ENCODE data around the gene PPIF. TPM values are rescaled to one million over a fixed set of nuclear protein-coding genes. Genes with fewer than 3 reads are reported as not detected.
"Not testable (repeated sequence)": the region's sequence is repeated elsewhere in the genome, so short reads cannot be mapped to it uniquely, and the experiment has no call there.

The PPIF gene
- total and polyA plus RNA-seq, 7 experiments from 2014 or later, result 8.7 to 192 (median 24.0) TPM

DNA sequence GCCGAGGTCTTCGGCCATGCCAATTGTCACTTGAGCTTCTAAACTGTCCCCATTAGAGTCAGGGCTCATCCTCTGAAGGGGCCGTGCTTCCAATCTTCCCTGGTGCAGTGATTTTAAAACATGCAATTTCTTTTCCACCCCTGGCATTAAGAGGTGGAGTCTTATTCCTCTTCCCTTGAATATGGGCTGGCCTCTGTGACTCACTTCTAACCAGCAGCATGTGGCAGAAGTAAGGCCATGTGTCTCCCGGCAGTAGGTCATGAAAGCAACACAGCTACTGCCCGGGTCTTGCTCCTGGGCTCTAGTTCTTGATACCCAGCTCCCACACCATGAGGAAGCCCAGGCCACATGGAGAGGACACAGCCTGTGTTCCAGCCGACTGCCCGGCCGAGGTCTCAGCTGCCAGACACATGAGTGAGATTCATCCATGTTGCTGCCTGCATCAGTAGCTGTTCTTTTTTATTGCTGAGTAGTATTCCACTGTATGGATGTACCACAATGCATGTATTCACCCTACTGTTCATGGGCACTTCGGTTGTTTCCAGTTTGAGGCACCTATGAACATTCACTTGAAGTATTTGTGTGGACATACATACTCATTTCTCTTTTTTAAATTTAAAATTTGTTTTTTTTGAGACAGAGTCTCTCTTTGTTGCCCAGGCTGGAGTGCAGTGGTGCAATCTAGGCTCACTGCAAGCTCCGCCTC, 14.5 kb upstream of the PPIF start:
- not testable (repeated sequence) for H3K27ac ChIP-seq (ENCODE audit: low read depth, low read length); DNase-seq; H3K4me3 ChIP-seq (ENCODE audit: low read length); H3K4me1 ChIP-seq (ENCODE audit: control insufficient read depth in 2 of 2, insufficient read depth in 2 of 2, low read length in 2 of 2); ATAC-seq; H3K9me3 ChIP-seq (ENCODE audit: control insufficient read depth in 2 of 3, low read length in 3 of 3); H3K36me3 ChIP-seq (ENCODE audit: control insufficient read depth in 2 of 3, insufficient read depth in 3 of 3, low read length in 3 of 3); H3K27me3 ChIP-seq (ENCODE audit: control insufficient read depth in 2 of 2, insufficient read depth in 2 of 2, low read length in 2 of 2); H3K4me3 Mint-ChIP-seq; H3K27me3 Mint-ChIP-seq
- Mint-ChIP-seq H3K4me1 (peaks cover 0 to 48% (median 20%) of the 10 kb centered on the region in 7 donors), H3K9me3 (peaks cover 0 to 11% (median 0%) of the 10 kb centered on the region in 11 donors), H3K36me3 (peaks cover 0 to 16% (median 0%) of the 10 kb centered on the region in 5 donors), H3K27ac (peak overlapping the region in 1 of 9 donors; percentile 83)
- ChIA-PET CTCF (interaction anchor here (0.9 kb wide), 1 partner anchor 8 kb away, joined by 3 read pairs; no protein-coding TSS in a partner anchor), POLR2A (interaction anchor here (1.1 to 2.1 kb wide), 3 partner anchors 10 to 46 kb away, joined by 3 to 11 read pairs (median 10); no protein-coding TSS in a partner anchor)
- intact Hi-C loops (cut with micrococcal nuclease), result loop anchor here in 1 of 2 donors (5.0 kb wide), 2 partner anchors 265 to 1300 kb away; partner anchors contain the start of genes RPS24 and ZMIZ1

DNA sequence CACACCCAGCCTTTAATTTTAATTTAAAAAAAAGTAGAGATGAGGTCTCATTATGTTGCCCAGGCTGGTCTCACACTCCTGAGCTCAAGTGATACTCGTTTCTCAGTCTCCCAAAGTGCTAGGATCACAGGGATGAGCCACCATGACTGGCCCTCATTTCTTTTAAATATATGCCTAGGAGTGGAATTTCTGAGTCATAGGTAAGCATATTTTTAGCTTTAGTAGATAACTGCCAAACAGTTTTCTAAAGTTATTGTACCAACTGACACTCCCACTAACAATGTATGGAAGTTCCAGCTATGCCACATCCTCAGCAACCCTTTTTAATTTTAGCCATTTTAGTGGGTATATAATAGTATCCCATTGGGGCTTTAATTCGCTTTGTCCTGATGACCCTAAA, 13.8 kb upstream of the PPIF start:
- H3K27me3 ChIP-seq (ENCODE audit: control insufficient read depth in 2 of 2, insufficient read depth in 2 of 2, low read length in 2 of 2), result no peaks in the 10 kb centered on the region
- H3K27me3 Mint-ChIP-seq, result no peaks in the 10 kb centered on the region
- no peak overlapping the region for H3K4me3 Mint-ChIP-seq
- H3K27ac ChIP-seq (ENCODE audit: low read depth, low read length), result no peak overlapping the region
- no peak overlapping the region for H3K4me3 ChIP-seq (ENCODE audit: low read length)
- POLR2A ChIA-PET, result interaction anchor here (1.1 to 2.1 kb wide), 3 partner anchors 10 to 47 kb away, joined by 3 to 10 read pairs (median 4); no protein-coding TSS in a partner anchor
- H3K9me3 ChIP-seq (ENCODE audit: control insufficient read depth in 2 of 3, low read length in 3 of 3), result no peaks in the 10 kb centered on the region
- ATAC-seq (no peak), DNase-seq (no peak)
- H3K36me3 Mint-ChIP-seq, result peaks cover 0 to 16% (median 0%) of the 10 kb centered on the region in 5 donors
- H3K4me1 Mint-ChIP-seq, result peaks cover 0 to 48% (median 20%) of the 10 kb centered on the region in 7 donors
- CTCF ChIA-PET, result interaction anchor here (0.9 kb wide), 1 partner anchor 9 kb away, joined by 3 read pairs; no protein-coding TSS in a partner anchor
- H3K36me3 ChIP-seq (ENCODE audit: control insufficient read depth in 2 of 3, insufficient read depth in 3 of 3, low read length in 3 of 3), result no peaks in the 10 kb centered on the region
- H3K4me1 ChIP-seq (ENCODE audit: control insufficient read depth in 2 of 2, insufficient read depth in 2 of 2, low read length in 2 of 2), result peaks cover 4 to 9% of the 10 kb centered on the region in 2 donors
- H3K27ac Mint-ChIP-seq, result peak overlapping the region in 1 of 9 donors; percentile 83
- peaks cover 0 to 11% (median 0%) of the 10 kb centered on the region in 11 donors for H3K9me3 Mint-ChIP-seq
- intact Hi-C loops (cut with micrococcal nuclease), result loop anchor here in 1 of 2 donors (5.0 kb wide), 2 partner anchors 266 to 1301 kb away; partner anchors contain the start of genes RPS24 and ZMIZ1

DNA sequence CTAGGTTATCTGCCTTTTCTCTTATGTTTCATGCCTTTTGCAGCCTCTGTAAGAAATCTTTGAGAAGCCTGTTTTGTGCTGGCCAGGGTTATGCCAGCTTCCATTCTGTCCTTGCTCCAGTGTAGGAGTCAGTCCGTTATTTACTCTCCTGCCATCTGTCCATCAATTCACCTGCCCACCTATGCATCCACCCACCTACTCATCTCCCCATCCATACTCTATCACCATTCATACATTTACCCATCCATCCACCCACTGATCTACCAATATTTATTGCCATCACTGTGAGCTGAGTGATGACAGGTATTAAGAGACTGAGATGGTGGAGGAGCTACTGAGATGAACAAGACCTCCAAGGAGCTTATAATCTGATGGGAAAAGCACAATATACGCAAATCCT, 12.7 kb upstream of the PPIF start:
- Mint-ChIP-seq H3K27me3 (no peaks in the 10 kb centered on the region), H3K36me3 (peaks cover 0 to 18% (median 0%) of the 10 kb centered on the region in 5 donors), H3K4me1 (peaks cover 0 to 44% (median 20%) of the 10 kb centered on the region in 7 donors), H3K27ac (peak overlapping the region in 2 of 9 donors; percentile 14 to 46), H3K4me3 (no peak overlapping the region), H3K9me3 (peaks cover 0 to 11% (median 0%) of the 10 kb centered on the region in 11 donors)
- ATAC-seq (no peak), DNase-seq (no peak)
- intact Hi-C loops (cut with micrococcal nuclease), result loop anchor here in 1 of 2 donors (5.0 kb wide), 2 partner anchors 267 to 1302 kb away; partner anchors contain the start of genes RPS24 and ZMIZ1
- no peak overlapping the region for H3K27ac ChIP-seq (ENCODE audit: low read depth, low read length)
- no peaks in the 10 kb centered on the region for H3K36me3 ChIP-seq (ENCODE audit: control insufficient read depth in 2 of 3, insufficient read depth in 3 of 3, low read length in 3 of 3)
- peaks cover 4 to 9% of the 10 kb centered on the region in 2 donors for H3K4me1 ChIP-seq (ENCODE audit: control insufficient read depth in 2 of 2, insufficient read depth in 2 of 2, low read length in 2 of 2)
- H3K9me3 ChIP-seq (ENCODE audit: control insufficient read depth in 2 of 3, low read length in 3 of 3), result no peaks in the 10 kb centered on the region
- no peak overlapping the region for H3K4me3 ChIP-seq (ENCODE audit: low read length)
- ChIA-PET CTCF (interaction anchor here (1.2 kb wide), 1 partner anchor 10 kb away, joined by 4 read pairs; no protein-coding TSS in a partner anchor), POLR2A (interaction anchor here (1.2 to 2.1 kb wide), 2 partner anchors 10 to 11 kb away, joined by 4 to 10 read pairs; no protein-coding TSS in a partner anchor)
- no peaks in the 10 kb centered on the region for H3K27me3 ChIP-seq (ENCODE audit: control insufficient read depth in 2 of 2, insufficient read depth in 2 of 2, low read length in 2 of 2)

DNA sequence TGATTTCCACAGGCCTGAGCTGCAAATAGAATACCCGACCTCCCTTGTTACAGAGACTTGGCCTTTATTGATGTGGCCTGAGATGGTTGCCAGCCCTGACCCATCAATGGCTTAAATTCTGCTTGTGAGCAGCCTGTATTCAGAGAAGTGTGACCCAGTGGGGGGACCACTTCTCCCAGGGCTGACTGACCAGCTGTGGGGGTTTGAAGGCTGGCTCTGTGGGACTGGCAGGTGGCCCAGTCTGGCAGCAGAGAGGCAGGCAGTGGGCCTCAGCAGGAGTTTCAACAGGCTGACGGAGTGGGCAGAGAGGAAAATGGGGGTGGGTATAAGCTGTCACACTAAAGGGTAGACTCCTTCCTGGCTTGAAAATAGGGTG, 12.2 kb upstream of the PPIF start:
- no peak overlapping the region for H3K4me3 ChIP-seq (ENCODE audit: low read length)
- intact Hi-C loops (cut with micrococcal nuclease), result no loop called here
- CTCF ChIA-PET, result interaction anchor here (1.2 to 1.3 kb wide), 2 partner anchors 10 to 11 kb away, joined by 3 to 4 read pairs; no protein-coding TSS in a partner anchor
- POLR2A ChIA-PET, result interaction anchor here (1.6 to 2.1 kb wide), 2 partner anchors 10 to 12 kb away, joined by 6 to 10 read pairs; no protein-coding TSS in a partner anchor
- no peaks in the 10 kb centered on the region for H3K27me3 ChIP-seq (ENCODE audit: control insufficient read depth in 2 of 2, insufficient read depth in 2 of 2, low read length in 2 of 2)
- H3K4me3 Mint-ChIP-seq, result no peak overlapping the region
- peaks cover 0 to 20% (median 0%) of the 10 kb centered on the region in 5 donors for H3K36me3 Mint-ChIP-seq
- no peak overlapping the region for H3K27ac ChIP-seq (ENCODE audit: low read depth, low read length)
- no peaks in the 10 kb centered on the region for H3K36me3 ChIP-seq (ENCODE audit: control insufficient read depth in 2 of 3, insufficient read depth in 3 of 3, low read length in 3 of 3)
- H3K9me3 ChIP-seq (ENCODE audit: control insufficient read depth in 2 of 3, low read length in 3 of 3), result no peaks in the 10 kb centered on the region
- peaks cover 0 to 11% (median 0%) of the 10 kb centered on the region in 11 donors for H3K9me3 Mint-ChIP-seq
- H3K27ac Mint-ChIP-seq, result peak overlapping the region in 4 of 9 donors; percentile 14 to 34 (median 20)
- peaks cover 0 to 40% (median 20%) of the 10 kb centered on the region in 7 donors for H3K4me1 Mint-ChIP-seq
- peaks cover 4 to 9% of the 10 kb centered on the region in 2 donors for H3K4me1 ChIP-seq (ENCODE audit: control insufficient read depth in 2 of 2, insufficient read depth in 2 of 2, low read length in 2 of 2)
- ATAC-seq (no peak), DNase-seq (no peak)
- H3K27me3 Mint-ChIP-seq, result no peaks in the 10 kb centered on the region

DNA sequence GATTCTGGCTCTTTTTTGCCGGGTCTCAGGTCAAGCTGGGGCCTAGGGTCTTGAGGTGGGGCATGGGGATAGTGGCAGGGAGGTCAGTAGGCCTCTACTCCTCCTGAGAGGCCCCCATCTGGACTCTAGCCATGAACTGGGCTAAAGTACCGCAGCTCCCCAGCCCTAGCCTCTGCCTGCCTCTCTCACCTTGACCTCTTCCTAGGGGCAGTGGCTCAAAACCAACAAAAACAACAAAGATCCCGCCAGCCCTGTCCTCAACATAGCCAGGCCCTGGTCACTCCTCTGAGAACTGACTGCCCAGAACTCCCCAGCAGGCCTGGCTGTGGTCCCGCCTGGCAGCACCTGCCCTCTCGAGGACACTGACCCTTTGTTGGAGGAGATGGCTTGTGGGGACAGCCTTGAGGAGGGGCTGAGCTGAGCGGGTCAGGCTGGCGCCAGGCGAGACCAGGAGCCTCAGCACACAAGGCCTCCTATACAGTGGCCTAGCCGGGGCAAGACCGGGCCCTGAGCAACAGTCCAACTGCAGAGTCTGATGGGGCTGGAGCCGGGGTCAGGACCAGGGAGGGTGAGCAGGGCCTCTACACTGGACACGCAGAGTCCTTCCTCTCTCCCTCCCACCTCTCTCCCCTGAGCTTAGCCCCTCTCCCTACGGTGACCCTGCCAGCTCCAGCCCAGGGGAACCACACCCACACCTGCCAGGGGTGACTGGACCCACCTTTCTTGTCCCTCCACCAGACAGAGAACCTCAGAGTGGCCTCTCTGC, 11.6 kb upstream of the PPIF start:
- Histone ChIP-seq H3K4me1 (ENCODE audit: control insufficient read depth in 2 of 2, insufficient read depth in 2 of 2, low read length in 2 of 2) (peaks cover 4 to 9% of the 10 kb centered on the region in 2 donors), H3K27ac (ENCODE audit: low read depth, low read length) (no peak overlapping the region), H3K9me3 (ENCODE audit: control insufficient read depth in 2 of 3, low read length in 3 of 3) (no peaks in the 10 kb centered on the region), H3K4me3 (ENCODE audit: low read length) (no peak overlapping the region), H3K36me3 (ENCODE audit: control insufficient read depth in 2 of 3, insufficient read depth in 3 of 3, low read length in 3 of 3) (no peaks in the 10 kb centered on the region), H3K27me3 (ENCODE audit: control insufficient read depth in 2 of 2, insufficient read depth in 2 of 2, low read length in 2 of 2) (no peaks in the 10 kb centered on the region)
- Mint-ChIP-seq H3K9me3 (peaks cover 0 to 11% (median 0%) of the 10 kb centered on the region in 11 donors), H3K27ac (peak overlapping the region in 3 of 9 donors; percentile 14 to 34 (median 33)), H3K4me1 (peaks cover 0 to 37% (median 19%) of the 10 kb centered on the region in 7 donors), H3K27me3 (no peaks in the 10 kb centered on the region), H3K36me3 (peaks cover 0 to 20% (median 0%) of the 10 kb centered on the region in 5 donors), H3K4me3 (no peak overlapping the region)
- no peak for ATAC-seq
- intact Hi-C loops (cut with micrococcal nuclease), result no loop called here
- ChIA-PET CTCF (interaction anchor here (1.2 to 1.3 kb wide), 2 partner anchors 9 to 11 kb away, joined by 3 to 4 read pairs; no protein-coding TSS in a partner anchor), POLR2A (interaction anchor here (1.6 to 1.7 kb wide), 2 partner anchors 8 to 12 kb away, joined by 6 to 7 read pairs; no protein-coding TSS in a partner anchor)
- DNase-seq, result no peak

DNA sequence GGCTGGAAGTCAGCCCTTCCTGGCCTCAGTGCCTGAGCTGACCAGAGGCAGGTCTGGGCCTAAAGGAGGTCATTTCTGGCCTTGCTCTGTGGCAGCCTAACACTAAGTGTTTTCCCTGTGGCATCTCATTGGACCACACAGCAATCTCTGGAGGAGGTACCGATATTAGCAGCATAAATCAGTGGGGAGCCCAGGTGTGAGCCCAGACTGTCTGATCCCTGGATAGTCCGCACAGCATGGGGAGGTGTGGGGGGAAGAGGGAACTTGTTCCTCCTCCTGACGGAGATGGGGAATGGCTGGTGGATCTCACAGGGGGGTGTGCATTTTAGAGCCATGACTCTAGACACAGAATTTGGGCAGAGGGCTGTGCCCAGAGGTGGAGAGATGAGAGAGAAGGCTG, 11.0 kb upstream of the PPIF start:
- intact Hi-C loops (cut with micrococcal nuclease), result no loop called here
- ChIA-PET POLR2A (interaction anchor here (1.6 to 1.7 kb wide), 2 partner anchors 9 to 13 kb away, joined by 6 to 7 read pairs; no protein-coding TSS in a partner anchor), CTCF (interaction anchor here (1.1 to 1.4 kb wide), 3 partner anchors 10 to 21 kb away, joined by 3 to 7 read pairs (median 3); no protein-coding TSS in a partner anchor)
- Histone ChIP-seq H3K9me3 (ENCODE audit: control insufficient read depth in 2 of 3, low read length in 3 of 3) (no peaks in the 10 kb centered on the region), H3K36me3 (ENCODE audit: control insufficient read depth in 2 of 3, insufficient read depth in 3 of 3, low read length in 3 of 3) (no peaks in the 10 kb centered on the region), H3K4me3 (ENCODE audit: low read length) (no peak overlapping the region), H3K27ac (ENCODE audit: low read depth, low read length) (no peak overlapping the region), H3K4me1 (ENCODE audit: control insufficient read depth in 2 of 2, insufficient read depth in 2 of 2, low read length in 2 of 2) (peaks cover 4 to 7% of the 10 kb centered on the region in 2 donors), H3K27me3 (ENCODE audit: control insufficient read depth in 2 of 2, insufficient read depth in 2 of 2, low read length in 2 of 2) (no peaks in the 10 kb centered on the region)
- peaks cover 0 to 33% (median 15%) of the 10 kb centered on the region in 7 donors for H3K4me1 Mint-ChIP-seq
- peaks cover 0 to 20% (median 0%) of the 10 kb centered on the region in 5 donors for H3K36me3 Mint-ChIP-seq
- no peak overlapping the region for H3K4me3 Mint-ChIP-seq
- H3K9me3 Mint-ChIP-seq, result peaks cover 0 to 11% (median 0%) of the 10 kb centered on the region in 11 donors
- H3K27ac Mint-ChIP-seq, result peak overlapping the region in 1 of 9 donors; percentile 33
- no peak for ATAC-seq
- DNase-seq, result no peak
- no peaks in the 10 kb centered on the region for H3K27me3 Mint-ChIP-seq
